BJ (cell line): ENCODE results near the gene XPO4. TPM values are rescaled to one million over a fixed set of nuclear protein-coding genes. Genes with fewer than 3 reads are reported as not detected.

ENCODE experiments used
- CTCF ChIA-PET: fragments of 350-600 bp; formaldehyde crosslinking; extraction: SDS; loops from one replicate; lab custom pipeline; 2021; ENCODE audit warnings: antibody characterized with exemption, inconsistent platforms; lab: Yijun Ruan, JAX
- POLR2A ChIA-PET: fragments of 300-600 bp; sonication (Branson Sonifier 250); formaldehyde crosslinking; extraction: SDS; loops from one replicate; lab custom pipeline; 2021; ENCODE audit warnings: antibody characterized with exemption; lab: Charles Lee
- DNase-seq: peaks from one replicate; pipeline ENCODE4 v3.0.0-alpha.2; 2011; ENCODE audit warnings: low read depth
- H3K27me3 ChIP-seq: 2 replicates; pipeline ENCODE4 v1.6.0; 2011; ENCODE audit warnings: low read length; ENCODE audit not compliant: control insufficient read depth, insufficient read depth
- H3K36me3 ChIP-seq: 2 replicates; pipeline ENCODE4 v1.5.1; 2011; ENCODE audit warnings: low read length; ENCODE audit not compliant: control insufficient read depth, insufficient read depth
- H3K4me3 ChIP-seq: 2 replicates; pipeline ENCODE4 v1.5.1; 2011; ENCODE audit warnings: low read depth, mild to moderate bottlenecking, control low read depth, low read length
- polyA plus RNA-seq: library from polyadenylated mRNA; depleted of rRNA; stranded (reverse); fragments of >200 nt; gene quantifications from 2 replicates; pipeline ENCODE4 v1.2.3, GENCODE V29; 2011
- TF ChIP-seq, protein P1 (sequence below): IDR thresholded peaks from 2 replicates; pipeline ENCODE4 v1.5.1; 2011; ENCODE audit warnings: low read depth, mild to moderate bottlenecking, control low read depth, inconsistent platforms, low read length, moderate library complexity; ENCODE audit not compliant: insufficient read depth

XPO4 gene
- polyA plus RNA-seq, 1 experiment = 4.9 TPM

DNA sequence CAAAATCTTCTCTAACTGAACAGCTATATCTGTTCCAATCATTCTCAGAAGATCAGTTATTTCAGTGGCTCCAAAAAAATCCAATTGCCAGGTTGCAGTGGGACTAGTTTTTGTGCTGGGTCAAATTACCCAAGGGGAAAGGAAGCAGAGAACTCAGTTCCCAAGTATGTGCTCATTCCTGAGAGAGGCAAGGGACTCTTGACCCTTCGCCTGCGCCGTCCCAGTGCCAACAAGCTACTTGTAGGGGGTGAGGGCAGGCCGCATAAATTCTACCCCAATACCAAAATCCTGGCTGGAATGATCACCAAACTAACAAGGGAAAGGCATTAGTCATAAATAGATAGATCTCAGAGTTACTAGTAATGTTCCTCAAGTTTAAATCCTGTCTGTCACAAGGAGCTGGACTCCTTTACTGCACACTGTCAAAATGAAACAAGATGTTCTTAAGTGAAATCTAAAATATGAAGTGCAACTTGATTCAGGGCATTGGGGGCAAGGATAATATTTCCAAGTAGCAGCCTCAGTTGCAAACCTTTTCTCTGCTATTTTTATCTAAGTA lies 50.6 kb downstream of the XPO4 start:
- CTCF ChIA-PET = interaction anchor here (0.5 to 1.8 kb wide), 2 partner anchors 16 to 340 kb away, joined by 3 to 6 read pairs; no protein-coding TSS in a partner anchor
- no peak overlapping the region for H3K4me3 ChIP-seq
- POLR2A ChIA-PET = no interaction called here

GRCh38 chr13:20848944-20849343 lies 53.6 kb downstream of the XPO4 start:
- Histone ChIP-seq H3K36me3 (no peaks in the 10 kb centered on the region), H3K27me3 (no peaks in the 10 kb centered on the region), H3K4me3 (no peak overlapping the region)
- TF ChIP-seq, protein P1, sequence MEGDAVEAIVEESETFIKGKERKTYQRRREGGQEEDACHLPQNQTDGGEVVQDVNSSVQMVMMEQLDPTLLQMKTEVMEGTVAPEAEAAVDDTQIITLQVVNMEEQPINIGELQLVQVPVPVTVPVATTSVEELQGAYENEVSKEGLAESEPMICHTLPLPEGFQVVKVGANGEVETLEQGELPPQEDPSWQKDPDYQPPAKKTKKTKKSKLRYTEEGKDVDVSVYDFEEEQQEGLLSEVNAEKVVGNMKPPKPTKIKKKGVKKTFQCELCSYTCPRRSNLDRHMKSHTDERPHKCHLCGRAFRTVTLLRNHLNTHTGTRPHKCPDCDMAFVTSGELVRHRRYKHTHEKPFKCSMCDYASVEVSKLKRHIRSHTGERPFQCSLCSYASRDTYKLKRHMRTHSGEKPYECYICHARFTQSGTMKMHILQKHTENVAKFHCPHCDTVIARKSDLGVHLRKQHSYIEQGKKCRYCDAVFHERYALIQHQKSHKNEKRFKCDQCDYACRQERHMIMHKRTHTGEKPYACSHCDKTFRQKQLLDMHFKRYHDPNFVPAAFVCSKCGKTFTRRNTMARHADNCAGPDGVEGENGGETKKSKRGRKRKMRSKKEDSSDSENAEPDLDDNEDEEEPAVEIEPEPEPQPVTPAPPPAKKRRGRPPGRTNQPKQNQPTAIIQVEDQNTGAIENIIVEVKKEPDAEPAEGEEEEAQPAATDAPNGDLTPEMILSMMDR = no peak
- CTCF ChIA-PET = interaction anchor here (0.9 to 1.5 kb wide), 3 partner anchors 17 to 126 kb away, joined by 3 to 6 read pairs (median 3); no protein-coding TSS in a partner anchor
- POLR2A ChIA-PET = no interaction called here
- DNase-seq = no peak

More for the DNA sequence above, 50.6 kb downstream of the XPO4 start:
- DNase-seq = no peak
- Histone ChIP-seq H3K36me3 (no peaks in the 10 kb centered on the region), H3K27me3 (no peaks in the 10 kb centered on the region)
- TF ChIP-seq, protein P1 = no peak

- ChIA-PET CTCF (interaction anchor here (1.5 kb wide), 2 partner anchors 16 to 19 kb away, joined by 3 to 6 read pairs; no protein-coding TSS in a partner anchor), POLR2A (no interaction called here)
- Histone ChIP-seq H3K4me3 (no peak overlapping the region), H3K36me3 (no peaks in the 10 kb centered on the region), H3K27me3 (no peaks in the 10 kb centered on the region)
- TF ChIP-seq, protein P1 = no peak
- DNase-seq = no peak
Measured at GRCh38 chr13:20848203-20848602, 54.3 kb downstream of the XPO4 start.

DNA sequence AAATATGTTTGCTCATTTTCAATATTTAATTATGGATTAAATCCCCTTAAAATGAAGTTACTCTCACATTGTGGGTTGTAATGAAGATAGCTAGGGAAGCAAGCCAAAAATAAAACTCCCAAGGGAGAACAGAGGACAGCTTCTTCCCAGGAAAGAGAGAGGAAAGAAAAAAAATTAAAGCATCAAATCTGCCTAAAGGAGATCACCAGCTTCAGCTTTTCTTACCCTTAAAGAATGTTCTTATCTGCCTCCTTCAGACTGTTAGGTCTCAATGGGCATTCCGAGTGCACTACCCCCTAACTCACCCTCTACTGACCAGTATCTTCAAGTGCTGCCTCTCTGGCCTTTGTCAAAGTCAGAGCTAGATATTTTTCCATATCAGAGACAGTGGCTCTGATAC lies 55.2 kb downstream of the XPO4 start:
- POLR2A ChIA-PET = no interaction called here

DNA sequence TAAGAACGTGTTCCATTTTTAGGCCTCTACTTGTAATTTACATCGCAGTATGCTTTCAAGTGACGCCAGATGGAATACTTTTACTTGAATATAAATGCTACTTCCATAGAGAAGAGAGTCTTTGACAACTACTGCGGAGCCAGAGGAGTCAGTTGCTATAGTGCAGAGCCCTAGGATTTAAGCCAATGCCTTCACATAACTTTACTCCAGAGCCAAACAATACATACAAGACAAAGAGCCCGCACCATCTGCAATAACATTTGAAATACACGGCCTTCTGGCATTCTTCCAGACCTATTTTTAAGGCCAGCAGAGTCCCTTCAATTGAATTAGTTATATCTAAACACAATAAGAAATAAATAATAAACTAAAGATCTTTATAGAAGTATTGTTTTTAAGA lies 59.4 kb downstream of the XPO4 start:
- POLR2A ChIA-PET = no interaction called here
- TF ChIP-seq, protein P1 = no peak
- DNase-seq = no peak
- Histone ChIP-seq H3K4me3 (no peak overlapping the region), H3K36me3 (no peaks in the 10 kb centered on the region), H3K27me3 (no peaks in the 10 kb centered on the region)
- CTCF ChIA-PET = interaction anchor here (0.9 to 2.9 kb wide), 2 partner anchors 14 to 82 kb away, joined by 3 to 20 read pairs; no protein-coding TSS in a partner anchor

More for the DNA sequence above, 55.2 kb downstream of the XPO4 start:
- no peak overlapping the region for H3K4me3 ChIP-seq
- CTCF ChIA-PET = no interaction called here
- no peaks in the 10 kb centered on the region for H3K36me3 ChIP-seq
- H3K27me3 ChIP-seq = no peaks in the 10 kb centered on the region
- TF ChIP-seq, protein P1 = no peak
- no peak for DNase-seq
